ENCODE measurements around the gene GGA3. TPM values are rescaled to one million over a fixed set of nuclear protein-coding genes. Genes with fewer than 3 reads are reported as not detected.

GGA3 gene
- total RNA-seq, 1 experiment from 2014 or later = 58.3 TPM

GRCh38 chr17:75239214-75239613, 22.2 kb downstream of the GGA3 start:
- DNase-seq (ENCODE audit: low read depth, low spot score) (no peak), ATAC-seq (no peak)
- ChIA-PET CTCF (interaction anchor here (0.9 to 3.3 kb wide), 5 partner anchors 11 to 173 kb away, joined by 4 to 30 read pairs (median 13); partner anchors contain the start of genes GGA3, GRB2 and MRPS7), RAD21 (ENCODE audit: low non-redundant PET in 1 of 2, low total read pairs in 2 of 2, uncharacterized antibody in 2 of 2, unreplicated experiment in 2 of 2) (no interaction called here), POLR2A (no interaction called here)
- no peak overlapping the region for H2AFZ ChIP-seq (ENCODE audit: low read depth, low read length, poor library complexity, severe bottlenecking)
- H3K27ac ChIP-seq (ENCODE audit: low read depth, low read length) = no peak overlapping the region; the same call in 1 of the 2 replicates
- BruUV-seq (replicated peaks) = no TSS peak
- no peaks in the 10 kb centered on the region for H3K79me2 ChIP-seq (ENCODE audit: insufficient read depth, low read length)
- no peaks in the 10 kb centered on the region for H3K9me2 ChIP-seq (ENCODE audit: insufficient read depth)
- intact Hi-C loops (cut with micrococcal nuclease) = no loop called here
- no peak for TF ChIP-seq CTCF (IDR thresholded peaks at IDR 0.05 in 2 of 3, conservative IDR thresholded peaks at IDR 0.05 in 1 of 3; ENCODE audit: borderline replicate concordance in 1 of 3, insufficient read depth in 1 of 3, low read depth in 2 of 3, low read length in 2 of 3)
- TF ChIP-seq EZH2 (IDR thresholded peaks at IDR 0.05) = no peak
- no peak for TF ChIP-seq CEBPB (IDR thresholded peaks at IDR 0.05; ENCODE audit: low read depth)
- TF ChIP-seq JUND (IDR thresholded peaks at IDR 0.05) = no peak
- no peak for TF ChIP-seq POLR2A (IDR thresholded peaks at IDR 0.05; ENCODE audit: borderline replicate concordance, extremely low read depth, insufficient read depth, insufficient read length)
- TF ChIP-seq MAX (IDR thresholded peaks at IDR 0.05) = no peak
- no peak for TF ChIP-seq RAD21 (IDR thresholded peaks at IDR 0.05; ENCODE audit: low read depth)
- no peak for TF ChIP-seq POLR2AphosphoS5 (IDR thresholded peaks at IDR 0.05; ENCODE audit: low read depth, low read length)
- no peak for TF ChIP-seq TCF7L2 (IDR thresholded peaks at IDR 0.05; ENCODE audit: borderline replicate concordance, extremely low read depth, insufficient read depth, insufficient read length)
- H3K4me2 ChIP-seq (ENCODE audit: low read length) = no peak overlapping the region
- no peaks in the 10 kb centered on the region for H3K9me3 ChIP-seq (ENCODE audit: control insufficient read depth in 1 of 2, insufficient read depth in 1 of 2, low read depth in 1 of 2, low read length in 2 of 2)
- H3K27me3 ChIP-seq (ENCODE audit: insufficient read depth, low read length) = no peaks in the 10 kb centered on the region
- peaks cover 0 to 11% of the 10 kb centered on the region in 2 experiments; a peak in 1 of 4 replicates for H3K4me1 ChIP-seq (ENCODE audit: control insufficient read depth in 1 of 2, insufficient read depth in 2 of 2, low read length in 2 of 2)
- H3K4me3 ChIP-seq (replicated peaks in 1 of 2; ENCODE audit: low read depth in 1 of 2, low read length in 2 of 2) = no peak overlapping the region
- H3K36me3 ChIP-seq (ENCODE audit: control insufficient read depth in 1 of 2, insufficient read depth in 2 of 2, low read length in 2 of 2) = peaks cover 70 to 84% of the 10 kb centered on the region in 2 experiments
- H4K20me1 ChIP-seq (ENCODE audit: insufficient read depth) = peaks cover 6% of the 10 kb centered on the region; the same call in 1 of the 2 replicates
- H3K9ac ChIP-seq (ENCODE audit: low read length) = no peak overlapping the region
